Measurements from ENCODE around the gene ELN. TPM values are rescaled to one million over a fixed set of nuclear protein-coding genes. Genes with fewer than 3 reads are reported as not detected.
A peak's percentile ranks its signal among the peaks of the same experiment; 100 is the strongest.

The ELN gene
- polyA plus RNA-seq, 1 donor (not counting 4 experiments of a cell fraction or from before 2014, with no cell fraction given), result not detected

DNA sequence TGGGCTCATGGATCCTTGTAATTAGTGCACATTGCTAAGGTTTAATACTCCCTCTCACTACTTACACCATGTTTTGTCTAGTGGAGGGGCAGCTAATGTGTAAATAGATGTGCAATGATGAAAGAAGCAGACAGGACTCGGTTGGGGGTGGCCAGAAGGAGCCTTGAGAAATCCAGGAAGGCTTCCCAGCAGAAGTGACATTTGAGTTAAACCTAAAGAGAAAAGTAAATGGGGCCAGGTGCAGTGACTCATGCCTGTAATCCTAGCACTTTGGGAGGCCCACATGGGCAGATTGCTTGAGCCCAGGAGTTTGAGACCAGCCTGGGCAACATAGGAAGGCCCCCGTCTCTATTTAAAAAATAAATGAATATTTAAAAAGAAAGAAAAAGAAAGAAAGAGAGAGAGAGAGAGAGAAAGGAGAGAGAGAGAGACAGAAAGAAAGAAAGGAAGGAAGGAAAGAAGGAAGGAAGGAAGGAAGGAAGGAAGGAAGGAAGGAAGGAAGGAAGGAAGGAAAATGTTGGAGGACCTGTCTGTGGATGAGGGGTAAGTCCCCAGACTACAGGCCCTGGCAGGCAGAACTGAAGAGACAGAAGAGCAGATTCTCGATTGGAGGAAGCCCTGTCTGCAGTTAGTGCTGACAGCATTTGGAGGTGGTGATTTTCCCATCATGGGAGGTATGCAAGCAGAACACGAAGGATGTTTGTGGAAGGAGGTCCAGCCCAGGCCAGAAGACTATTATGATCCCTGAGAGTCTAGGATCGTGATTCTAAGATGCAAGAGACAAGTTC, 3.6 kb downstream of the ELN start:
- peaks cover 47% of the 10 kb centered on the region for H3K27me3 ChIP-seq (ENCODE audit: control insufficient read depth, extremely low read depth, insufficient read depth, low read length)
- no peaks in the 10 kb centered on the region for H4K20me1 ChIP-seq (ENCODE audit: control insufficient read depth, extremely low read depth, insufficient read depth, low read length)
- H3K9me1 ChIP-seq (ENCODE audit: control insufficient read depth, extremely low read depth, insufficient read depth, low read length), result no peaks in the 10 kb centered on the region
- no peaks in the 10 kb centered on the region for H3K36me3 ChIP-seq (ENCODE audit: control insufficient read depth in 2 of 2, extremely low read depth in 1 of 2, insufficient read depth in 2 of 2, low read length in 2 of 2)
- TF ChIP-seq EZH2 (IDR thresholded peaks at IDR 0.05; ENCODE audit: low read length), result no peak
- TF ChIP-seq, protein P1, sequence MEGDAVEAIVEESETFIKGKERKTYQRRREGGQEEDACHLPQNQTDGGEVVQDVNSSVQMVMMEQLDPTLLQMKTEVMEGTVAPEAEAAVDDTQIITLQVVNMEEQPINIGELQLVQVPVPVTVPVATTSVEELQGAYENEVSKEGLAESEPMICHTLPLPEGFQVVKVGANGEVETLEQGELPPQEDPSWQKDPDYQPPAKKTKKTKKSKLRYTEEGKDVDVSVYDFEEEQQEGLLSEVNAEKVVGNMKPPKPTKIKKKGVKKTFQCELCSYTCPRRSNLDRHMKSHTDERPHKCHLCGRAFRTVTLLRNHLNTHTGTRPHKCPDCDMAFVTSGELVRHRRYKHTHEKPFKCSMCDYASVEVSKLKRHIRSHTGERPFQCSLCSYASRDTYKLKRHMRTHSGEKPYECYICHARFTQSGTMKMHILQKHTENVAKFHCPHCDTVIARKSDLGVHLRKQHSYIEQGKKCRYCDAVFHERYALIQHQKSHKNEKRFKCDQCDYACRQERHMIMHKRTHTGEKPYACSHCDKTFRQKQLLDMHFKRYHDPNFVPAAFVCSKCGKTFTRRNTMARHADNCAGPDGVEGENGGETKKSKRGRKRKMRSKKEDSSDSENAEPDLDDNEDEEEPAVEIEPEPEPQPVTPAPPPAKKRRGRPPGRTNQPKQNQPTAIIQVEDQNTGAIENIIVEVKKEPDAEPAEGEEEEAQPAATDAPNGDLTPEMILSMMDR (optimal IDR thresholded peaks at IDR 0.05 in 1 of 3, IDR thresholded peaks at IDR 0.05 in 1 of 3, conservative IDR thresholded peaks at IDR 0.05 in 1 of 3; ENCODE audit: extremely low read depth in 1 of 3, insufficient read depth in 2 of 3, low read length in 3 of 3), result no peak
- peak overlapping the region; percentile 1 for H3K4me2 ChIP-seq (ENCODE audit: control insufficient read depth, extremely low read depth, insufficient read depth, low read depth, low read length)
- dilution Hi-C loops (cut with MboI; ENCODE audit: extremely low pct_ligation_motif_present, low sequenced_read_pairs), result no loop called here
- H2AFZ ChIP-seq (ENCODE audit: control insufficient read depth, low read length), result no peak overlapping the region
- no peak for DNase-seq (ENCODE audit: low read depth, low spot score)
- FAIRE-seq, result no peak
- no peaks in the 10 kb centered on the region for H3K9me3 ChIP-seq (ENCODE audit: control insufficient read depth, low read depth, low read length)
- no peak overlapping the region for H3K9ac ChIP-seq (ENCODE audit: control insufficient read depth, extremely low read depth, insufficient read depth, low read length)
- peaks cover 10% of the 10 kb centered on the region for H3K4me1 ChIP-seq (ENCODE audit: control insufficient read depth, extremely low read depth, insufficient read depth, low read length)
- no peaks in the 10 kb centered on the region for H3K79me2 ChIP-seq (ENCODE audit: control insufficient read depth, insufficient read depth, low read length)
- no peak overlapping the region for H3K4me3 ChIP-seq (ENCODE audit: control insufficient read depth in 2 of 3, extremely low read depth in 1 of 3, insufficient read depth in 2 of 3, low read depth in 1 of 3, low read length in 3 of 3)
- no peak overlapping the region for H3K27ac ChIP-seq (ENCODE audit: control insufficient read depth, insufficient read depth, low read length)

DNA sequence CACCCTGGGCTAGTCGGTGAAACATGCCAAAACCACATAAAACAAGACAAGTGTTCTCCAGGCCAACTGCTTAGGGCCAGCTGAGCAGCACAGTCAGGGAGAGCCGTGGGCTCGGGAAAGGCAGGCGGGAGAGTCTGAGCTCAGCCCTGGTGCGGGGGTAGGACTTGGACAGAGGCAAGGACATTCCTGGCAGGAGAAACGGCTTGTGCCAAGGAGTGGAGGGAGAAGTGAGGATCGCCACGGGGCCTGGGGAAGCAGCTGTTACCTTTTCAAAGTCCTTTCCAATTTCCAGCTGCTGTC, 4.2 kb downstream of the ELN start:
- Histone ChIP-seq H3K4me2 (ENCODE audit: control insufficient read depth, extremely low read depth, insufficient read depth, low read depth, low read length) (peak overlapping the region; percentile 1), H3K9me3 (ENCODE audit: control insufficient read depth, low read depth, low read length) (no peaks in the 10 kb centered on the region), H3K36me3 (ENCODE audit: control insufficient read depth in 2 of 2, extremely low read depth in 1 of 2, insufficient read depth in 2 of 2, low read length in 2 of 2) (no peaks in the 10 kb centered on the region), H3K4me1 (ENCODE audit: control insufficient read depth, extremely low read depth, insufficient read depth, low read length) (peaks cover 10% of the 10 kb centered on the region), H3K27ac (ENCODE audit: control insufficient read depth, insufficient read depth, low read length) (no peak overlapping the region), H3K27me3 (ENCODE audit: control insufficient read depth, extremely low read depth, insufficient read depth, low read length) (peaks cover 42% of the 10 kb centered on the region), H3K9ac (ENCODE audit: control insufficient read depth, extremely low read depth, insufficient read depth, low read length) (no peak overlapping the region), H3K79me2 (ENCODE audit: control insufficient read depth, insufficient read depth, low read length) (no peaks in the 10 kb centered on the region), H4K20me1 (ENCODE audit: control insufficient read depth, extremely low read depth, insufficient read depth, low read length) (no peaks in the 10 kb centered on the region), H2AFZ (ENCODE audit: control insufficient read depth, low read length) (no peak overlapping the region), H3K9me1 (ENCODE audit: control insufficient read depth, extremely low read depth, insufficient read depth, low read length) (no peaks in the 10 kb centered on the region), H3K4me3 (ENCODE audit: control insufficient read depth in 2 of 3, extremely low read depth in 1 of 3, insufficient read depth in 2 of 3, low read depth in 1 of 3, low read length in 3 of 3) (no peak overlapping the region)
- no peak for TF ChIP-seq EZH2 (IDR thresholded peaks at IDR 0.05; ENCODE audit: low read length)
- TF ChIP-seq, protein P1 (optimal IDR thresholded peaks at IDR 0.05 in 1 of 3, IDR thresholded peaks at IDR 0.05 in 1 of 3, conservative IDR thresholded peaks at IDR 0.05 in 1 of 3; ENCODE audit: extremely low read depth in 1 of 3, insufficient read depth in 2 of 3, low read length in 3 of 3), result no peak
- FAIRE-seq, result peak; percentile 5
- dilution Hi-C loops (cut with MboI; ENCODE audit: extremely low pct_ligation_motif_present, low sequenced_read_pairs), result no loop called here
- no peak for DNase-seq (ENCODE audit: low read depth, low spot score)
